ENCODE measurements around the gene STK11IP. TPM values are rescaled to one million over a fixed set of nuclear protein-coding genes. Genes with fewer than 3 reads are reported as not detected.

STK11IP gene
- total and polyA plus RNA-seq, 9 of the 15 experiments (the other 6 are each of a cell fraction or from before 2014, with no cell fraction given) = 0.52 to 21.7 (median 5.6) TPM

- TF ChIP-seq KLF1 (tag; IDR thresholded peaks at IDR 0.05) (peak; percentile 48; the same call in 1 of the 2 replicates), MCM3 (IDR thresholded peaks at IDR 0.05) (no peak), ERF (CRISPR knock-in tag; IDR thresholded peaks at IDR 0.05) (no peak), ELF2 (CRISPR knock-in tag; IDR thresholded peaks at IDR 0.05) (peak; percentile 93), ZNF124 (CRISPR knock-in tag; IDR thresholded peaks at IDR 0.05) (no peak), FOXP1 (CRISPR knock-in tag; IDR thresholded peaks at IDR 0.05) (no peak), YY1 (IDR thresholded peaks at IDR 0.05; ENCODE audit: borderline replicate concordance in 1 of 3, control insufficient read depth in 1 of 3, extremely low read depth in 1 of 3, insufficient read depth in 3 of 3, insufficient read length in 1 of 3, insufficient replicate concordance in 2 of 3, low read depth in 1 of 3, low read length in 2 of 3) (peak in 2 of 3 experiments; percentile 83 to 91), PHTF2 (CRISPR knock-in tag; IDR thresholded peaks at IDR 0.05) (no peak), PRMT5 (CRISPR knock-in tag; IDR thresholded peaks at IDR 0.05) (no peak), FOSL1 (tag; conservative IDR thresholded peaks at IDR 0.05) (no peak), PCBP1 (IDR thresholded peaks at IDR 0.05; ENCODE audit: low read depth, low read length, poor library complexity, severe bottlenecking) (peak; percentile 49), TCF15 (CRISPR knock-in tag; IDR thresholded peaks at IDR 0.05) (no peak), ZNF318 (IDR thresholded peaks at IDR 0.05; ENCODE audit: borderline replicate concordance in 1 of 2, low read depth in 1 of 2) (no peak), ZBTB12 (CRISPR knock-in tag; IDR thresholded peaks at IDR 0.05) (peak; percentile 50), CHD2 (IDR thresholded peaks at IDR 0.05; ENCODE audit: low read depth, low read length) (peak; percentile 83), BMI1 (IDR thresholded peaks at IDR 0.05; ENCODE audit: low read length) (peak; percentile 97), MBD2 (IDR thresholded peaks at IDR 0.05; ENCODE audit: borderline replicate concordance, low read depth) (no peak; the same call in 1 of the 2 replicates), KLF13 (tag; IDR thresholded peaks at IDR 0.05; ENCODE audit: borderline replicate concordance, low read depth) (peak; percentile 77), GTF2E2 (tag; IDR thresholded peaks at IDR 0.05) (peak; percentile 82)
Observed at GRCh38 chr2:219597552-219598307, at the start of gene STK11IP (continued).

Measured in K562 (cell line).